GM12873 (cell line): ENCODE measurements around the gene NID1.

Experiments
- CTCF ChIP-seq: IDR thresholded peaks from 2 replicates; pipeline ENCODE4 v1.5.1; 2012; ENCODE audit warnings: low read depth, mild to moderate bottlenecking, moderate library complexity, low read length, control low read depth; ENCODE audit not compliant: insufficient read depth; ENCODE audit errors: missing control alignments

The NID1 gene

GRCh38 chr1:236041631-236042618, 23.0 kb downstream of the NID1 start:
- TF ChIP-seq CTCF, result no peak

- TF ChIP-seq CTCF, result no peak
Measured at GRCh38 chr1:236039740-236040685, 24.9 kb downstream of the NID1 start.

- no peak for TF ChIP-seq CTCF
Measured at GRCh38 chr1:236038034-236038433, 26.9 kb downstream of the NID1 start.

GRCh38 chr1:236035681-236036101, 29.2 kb downstream of the NID1 start:
- TF ChIP-seq CTCF, result no peak

GRCh38 chr1:236033336-236033735, 31.6 kb downstream of the NID1 start:
- no peak for TF ChIP-seq CTCF

GRCh38 chr1:236030534-236030933, 34.4 kb downstream of the NID1 start:
- no peak for TF ChIP-seq CTCF
